ENCODE measurements around the gene LRRK1.

DNA sequence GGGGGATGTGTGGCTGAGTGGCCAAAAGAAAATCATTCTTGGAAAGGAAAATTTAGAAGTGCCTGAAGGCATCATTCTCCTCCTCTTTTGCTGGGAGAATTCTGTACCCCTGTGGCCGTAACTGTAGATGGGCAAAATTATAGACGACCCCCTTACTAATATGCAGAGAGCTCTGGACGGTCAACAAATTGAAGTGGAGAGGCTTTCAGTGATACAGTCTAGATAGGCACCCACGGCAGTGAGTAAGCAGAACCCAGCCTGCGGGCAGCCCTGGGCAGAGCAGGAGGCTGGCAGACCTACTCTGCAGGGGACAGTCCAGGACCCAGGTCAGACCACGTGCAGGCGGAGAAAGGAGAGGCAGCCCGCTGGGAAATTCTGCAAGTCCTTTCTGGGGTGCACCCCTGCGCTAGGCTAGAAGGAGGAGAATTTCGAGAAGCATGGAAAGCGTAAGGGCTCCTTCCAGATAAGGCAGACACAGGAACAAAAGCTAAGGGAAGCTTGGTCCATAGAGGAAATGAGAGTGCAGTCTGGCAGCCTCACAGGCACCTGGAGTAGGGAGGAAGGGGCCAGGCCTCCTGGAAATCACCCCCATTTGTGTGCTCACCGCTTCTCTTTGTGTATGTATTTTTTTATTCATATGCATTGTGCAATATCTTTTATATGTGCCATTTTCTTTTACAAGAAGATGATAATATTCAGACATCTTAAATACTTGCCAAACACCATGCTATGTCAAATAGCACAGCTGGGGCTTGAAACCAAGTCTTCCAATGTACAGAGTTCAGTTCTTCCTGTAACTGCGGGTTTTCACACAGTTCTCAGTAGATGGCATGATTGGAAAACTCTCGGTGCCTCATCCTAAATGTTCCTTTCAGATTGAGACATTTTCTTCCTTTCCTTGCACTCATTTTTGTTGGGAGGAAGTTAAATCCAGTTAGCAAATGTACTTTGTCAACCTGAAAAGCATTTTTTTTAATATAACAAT, 40.2 kb downstream of the LRRK1 start:
- no peak for TF ChIP-seq EP300 (IDR thresholded peaks at IDR 0.05; ENCODE audit: borderline replicate concordance)
- TF ChIP-seq CREB1 (IDR thresholded peaks at IDR 0.05; ENCODE audit: low read depth) = no peak
- TF ChIP-seq, protein P1, sequence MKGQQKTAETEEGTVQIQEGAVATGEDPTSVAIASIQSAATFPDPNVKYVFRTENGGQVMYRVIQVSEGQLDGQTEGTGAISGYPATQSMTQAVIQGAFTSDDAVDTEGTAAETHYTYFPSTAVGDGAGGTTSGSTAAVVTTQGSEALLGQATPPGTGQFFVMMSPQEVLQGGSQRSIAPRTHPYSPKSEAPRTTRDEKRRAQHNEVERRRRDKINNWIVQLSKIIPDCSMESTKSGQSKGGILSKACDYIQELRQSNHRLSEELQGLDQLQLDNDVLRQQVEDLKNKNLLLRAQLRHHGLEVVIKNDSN (IDR thresholded peaks at IDR 0.05) = no peak
- no peak for TF ChIP-seq TAF1 (IDR thresholded peaks at IDR 0.05; ENCODE audit: low read depth)
- TF ChIP-seq, protein P2, sequence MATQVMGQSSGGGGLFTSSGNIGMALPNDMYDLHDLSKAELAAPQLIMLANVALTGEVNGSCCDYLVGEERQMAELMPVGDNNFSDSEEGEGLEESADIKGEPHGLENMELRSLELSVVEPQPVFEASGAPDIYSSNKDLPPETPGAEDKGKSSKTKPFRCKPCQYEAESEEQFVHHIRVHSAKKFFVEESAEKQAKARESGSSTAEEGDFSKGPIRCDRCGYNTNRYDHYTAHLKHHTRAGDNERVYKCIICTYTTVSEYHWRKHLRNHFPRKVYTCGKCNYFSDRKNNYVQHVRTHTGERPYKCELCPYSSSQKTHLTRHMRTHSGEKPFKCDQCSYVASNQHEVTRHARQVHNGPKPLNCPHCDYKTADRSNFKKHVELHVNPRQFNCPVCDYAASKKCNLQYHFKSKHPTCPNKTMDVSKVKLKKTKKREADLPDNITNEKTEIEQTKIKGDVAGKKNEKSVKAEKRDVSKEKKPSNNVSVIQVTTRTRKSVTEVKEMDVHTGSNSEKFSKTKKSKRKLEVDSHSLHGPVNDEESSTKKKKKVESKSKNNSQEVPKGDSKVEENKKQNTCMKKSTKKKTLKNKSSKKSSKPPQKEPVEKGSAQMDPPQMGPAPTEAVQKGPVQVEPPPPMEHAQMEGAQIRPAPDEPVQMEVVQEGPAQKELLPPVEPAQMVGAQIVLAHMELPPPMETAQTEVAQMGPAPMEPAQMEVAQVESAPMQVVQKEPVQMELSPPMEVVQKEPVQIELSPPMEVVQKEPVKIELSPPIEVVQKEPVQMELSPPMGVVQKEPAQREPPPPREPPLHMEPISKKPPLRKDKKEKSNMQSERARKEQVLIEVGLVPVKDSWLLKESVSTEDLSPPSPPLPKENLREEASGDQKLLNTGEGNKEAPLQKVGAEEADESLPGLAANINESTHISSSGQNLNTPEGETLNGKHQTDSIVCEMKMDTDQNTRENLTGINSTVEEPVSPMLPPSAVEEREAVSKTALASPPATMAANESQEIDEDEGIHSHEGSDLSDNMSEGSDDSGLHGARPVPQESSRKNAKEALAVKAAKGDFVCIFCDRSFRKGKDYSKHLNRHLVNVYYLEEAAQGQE (IDR thresholded peaks at IDR 0.05; ENCODE audit: low read depth) = no peak
- no peak for TF ChIP-seq TCF12 (IDR thresholded peaks at IDR 0.05; ENCODE audit: low read depth)
- TF ChIP-seq YY1 (IDR thresholded peaks at IDR 0.05; ENCODE audit: low read depth) = no peak
- no peak for TF ChIP-seq EGR1 (IDR thresholded peaks at IDR 0.05)
- TF ChIP-seq RAD21 (IDR thresholded peaks at IDR 0.05; ENCODE audit: low read depth) = no peak
- no peak for TF ChIP-seq ZBTB7A (IDR thresholded peaks at IDR 0.05; ENCODE audit: low read depth)
